ENCODE results near the gene PLEKHG1.

DNA sequence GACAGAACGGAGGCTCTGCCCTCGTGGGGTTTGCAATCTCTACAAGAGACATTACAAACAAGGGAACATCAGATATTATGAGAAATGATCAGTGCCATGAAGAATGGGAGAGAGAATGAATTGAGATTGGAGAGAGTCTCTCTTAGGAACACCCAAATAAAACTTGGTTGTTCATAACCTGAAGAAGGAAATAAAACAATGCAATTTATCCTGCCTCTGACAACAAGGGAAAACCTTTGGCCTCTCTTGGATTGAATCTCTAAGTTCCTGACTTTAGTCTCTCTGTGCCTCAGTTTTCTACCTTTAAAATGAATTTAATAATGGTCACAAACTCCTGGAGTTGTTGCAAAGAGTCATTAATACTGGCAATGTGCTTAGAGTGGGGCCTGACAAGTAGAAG, 21.1 kb downstream of the PLEKHG1 start:
- no peak for TF ChIP-seq POLR2AphosphoS5 (IDR thresholded peaks at IDR 0.05)
- TF ChIP-seq, protein P1, sequence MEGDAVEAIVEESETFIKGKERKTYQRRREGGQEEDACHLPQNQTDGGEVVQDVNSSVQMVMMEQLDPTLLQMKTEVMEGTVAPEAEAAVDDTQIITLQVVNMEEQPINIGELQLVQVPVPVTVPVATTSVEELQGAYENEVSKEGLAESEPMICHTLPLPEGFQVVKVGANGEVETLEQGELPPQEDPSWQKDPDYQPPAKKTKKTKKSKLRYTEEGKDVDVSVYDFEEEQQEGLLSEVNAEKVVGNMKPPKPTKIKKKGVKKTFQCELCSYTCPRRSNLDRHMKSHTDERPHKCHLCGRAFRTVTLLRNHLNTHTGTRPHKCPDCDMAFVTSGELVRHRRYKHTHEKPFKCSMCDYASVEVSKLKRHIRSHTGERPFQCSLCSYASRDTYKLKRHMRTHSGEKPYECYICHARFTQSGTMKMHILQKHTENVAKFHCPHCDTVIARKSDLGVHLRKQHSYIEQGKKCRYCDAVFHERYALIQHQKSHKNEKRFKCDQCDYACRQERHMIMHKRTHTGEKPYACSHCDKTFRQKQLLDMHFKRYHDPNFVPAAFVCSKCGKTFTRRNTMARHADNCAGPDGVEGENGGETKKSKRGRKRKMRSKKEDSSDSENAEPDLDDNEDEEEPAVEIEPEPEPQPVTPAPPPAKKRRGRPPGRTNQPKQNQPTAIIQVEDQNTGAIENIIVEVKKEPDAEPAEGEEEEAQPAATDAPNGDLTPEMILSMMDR (IDR thresholded peaks at IDR 0.05), result no peak

Measured in sigmoid colon (tissue), 4 donors.